HL-60 (cell line): ENCODE data around the gene ADAM12.

ENCODE experiments used
- DNase-seq, 2 experiments: peaks; one replicate each; pipeline ENCODE4 v3.0.0-alpha.2; 2010 to 2020; ENCODE audit warnings: low read depth in 1 of 2, low spot score in 1 of 2
- H3K27ac ChIP-seq: fragments of 250-450 bp; sonication (Bioruptor Pico); replicated peaks from 2 replicates; pipeline ENCODE4 v1.5.1; 2020; ENCODE audit warnings: mild to moderate bottlenecking, moderate library complexity
- H3K27me3 ChIP-seq: fragments of 250-450 bp; sonication (Bioruptor Pico); 2 replicates; pipeline ENCODE4 v1.5.1; 2021; ENCODE audit warnings: mild to moderate bottlenecking, moderate library complexity; ENCODE audit not compliant: insufficient read depth, poor library complexity, severe bottlenecking
- H3K4me3 ChIP-seq: replicated peaks from 2 replicates; pipeline ENCODE4 v1.5.1; 2011; ENCODE audit warnings: mild to moderate bottlenecking, control low read depth, low read length; ENCODE audit not compliant: insufficient read depth
- CTCF ChIP-seq: IDR thresholded peaks from one replicate; pipeline ENCODE4 v1.5.1; 2011; ENCODE audit warnings: low read length, control low read depth, inconsistent platforms; ENCODE audit not compliant: insufficient read depth
- GABPA ChIP-seq: IDR thresholded peaks from 2 replicates; pipeline ENCODE4 v1.6.1; 2012; ENCODE audit warnings: low read depth
- POLR2AphosphoS5 ChIP-seq: IDR thresholded peaks from 2 replicates; pipeline ENCODE4 v1.6.1; 2012; ENCODE audit warnings: low read depth
- REST ChIP-seq: IDR thresholded peaks from 2 replicates; pipeline ENCODE4 v1.6.1; 2012; ENCODE audit warnings: low read depth; ENCODE audit not compliant: insufficient replicate concordance
- SPI1 ChIP-seq: IDR thresholded peaks from 2 replicates; pipeline ENCODE4 v1.6.1; 2012; ENCODE audit warnings: low read depth, mild to moderate bottlenecking, borderline replicate concordance

ADAM12 gene

DNA sequence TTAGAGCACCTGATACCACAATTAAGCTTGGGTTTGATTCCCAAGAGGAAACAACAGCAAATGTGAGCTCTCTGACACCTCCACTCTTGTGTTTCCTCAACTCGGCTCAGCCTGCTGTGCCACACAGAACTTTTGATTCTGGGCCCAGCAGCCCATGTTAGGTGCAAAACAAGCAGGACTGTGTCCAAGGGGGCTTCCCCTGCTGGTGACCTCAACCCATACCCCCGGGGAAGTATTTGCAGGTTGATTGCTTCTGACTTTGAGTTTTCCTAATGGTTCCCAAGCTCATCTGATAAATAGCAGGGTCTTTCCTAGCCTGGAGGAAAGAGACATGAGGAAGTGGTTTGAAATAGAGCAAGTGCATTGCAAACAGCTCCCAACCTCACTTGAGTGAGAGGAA lies 43.5 kb upstream of the ADAM12 start:
- no peak for DNase-seq
- Histone ChIP-seq H3K27me3 (no peaks in the 10 kb centered on the region), H3K27ac (no peak overlapping the region), H3K4me3 (no peak overlapping the region)
- TF ChIP-seq REST (no peak), GABPA (no peak), SPI1 (no peak), POLR2AphosphoS5 (no peak), CTCF (no peak)

- DNase-seq = no peak
- no peak overlapping the region for H3K4me3 ChIP-seq
- no peaks in the 10 kb centered on the region for H3K27me3 ChIP-seq
- no peak for TF ChIP-seq CTCF
- TF ChIP-seq GABPA = no peak
- no peak for TF ChIP-seq SPI1
- no peak for TF ChIP-seq POLR2AphosphoS5
- no peak for TF ChIP-seq REST
- H3K27ac ChIP-seq = no peak overlapping the region
Measured at GRCh38 chr10:126430512-126430911, 42.2 kb upstream of the ADAM12 start.

DNA sequence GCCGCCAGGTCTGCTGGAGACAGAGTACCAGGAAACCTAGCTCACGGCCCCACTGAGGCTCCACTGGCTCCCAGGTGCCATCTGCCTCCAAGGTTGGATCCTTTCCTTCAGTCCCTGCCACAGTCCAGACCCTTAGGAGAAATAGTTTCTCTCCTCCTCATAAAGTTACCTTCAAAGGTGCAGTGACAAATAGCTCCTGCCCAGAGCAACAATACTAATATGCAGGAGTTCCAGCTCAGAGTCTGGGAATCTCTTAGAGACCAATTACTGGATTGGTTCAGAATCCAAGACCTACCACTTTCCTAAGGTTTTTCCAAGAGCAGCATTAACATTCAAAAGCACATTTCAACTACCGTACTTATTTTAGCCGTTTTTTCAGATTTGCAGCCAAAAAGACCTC lies 41.0 kb upstream of the ADAM12 start:
- Histone ChIP-seq H3K27me3 (no peaks in the 10 kb centered on the region), H3K4me3 (no peak overlapping the region), H3K27ac (no peak overlapping the region)
- DNase-seq = no peak
- TF ChIP-seq REST (no peak), POLR2AphosphoS5 (no peak), GABPA (no peak), CTCF (no peak), SPI1 (no peak)
